SHP77 treated with DMSO at 0.1 percent for 48 hours (cell line): ENCODE results near the gene MCF2L.

ENCODE experiments used
- DNase-seq: peaks from one replicate; lab custom pipeline; 2025; lab: John Stamatoyannopoulos, UW

MCF2L gene

DNA sequence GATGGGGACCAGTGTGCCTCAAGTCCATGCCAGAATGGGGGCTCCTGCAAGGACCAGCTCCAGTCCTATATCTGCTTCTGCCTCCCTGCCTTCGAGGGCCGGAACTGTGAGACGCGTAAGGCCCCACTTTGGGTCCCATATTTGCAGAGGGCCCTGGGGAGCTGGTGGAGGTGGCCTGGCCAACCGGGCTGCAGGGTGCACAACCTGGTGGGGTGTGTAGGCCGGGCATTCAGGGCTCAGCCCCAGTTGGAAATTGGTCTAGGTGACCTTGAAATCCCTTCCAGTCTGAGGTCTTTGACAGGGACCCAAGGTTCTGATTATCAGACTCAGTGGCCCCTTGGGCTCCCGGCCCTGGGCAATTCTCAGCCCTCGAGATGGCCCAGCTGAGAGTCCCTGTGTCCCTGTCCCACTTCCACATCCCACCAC lies 144.8 kb downstream of the MCF2L start:
- no peak for DNase-seq

DNA sequence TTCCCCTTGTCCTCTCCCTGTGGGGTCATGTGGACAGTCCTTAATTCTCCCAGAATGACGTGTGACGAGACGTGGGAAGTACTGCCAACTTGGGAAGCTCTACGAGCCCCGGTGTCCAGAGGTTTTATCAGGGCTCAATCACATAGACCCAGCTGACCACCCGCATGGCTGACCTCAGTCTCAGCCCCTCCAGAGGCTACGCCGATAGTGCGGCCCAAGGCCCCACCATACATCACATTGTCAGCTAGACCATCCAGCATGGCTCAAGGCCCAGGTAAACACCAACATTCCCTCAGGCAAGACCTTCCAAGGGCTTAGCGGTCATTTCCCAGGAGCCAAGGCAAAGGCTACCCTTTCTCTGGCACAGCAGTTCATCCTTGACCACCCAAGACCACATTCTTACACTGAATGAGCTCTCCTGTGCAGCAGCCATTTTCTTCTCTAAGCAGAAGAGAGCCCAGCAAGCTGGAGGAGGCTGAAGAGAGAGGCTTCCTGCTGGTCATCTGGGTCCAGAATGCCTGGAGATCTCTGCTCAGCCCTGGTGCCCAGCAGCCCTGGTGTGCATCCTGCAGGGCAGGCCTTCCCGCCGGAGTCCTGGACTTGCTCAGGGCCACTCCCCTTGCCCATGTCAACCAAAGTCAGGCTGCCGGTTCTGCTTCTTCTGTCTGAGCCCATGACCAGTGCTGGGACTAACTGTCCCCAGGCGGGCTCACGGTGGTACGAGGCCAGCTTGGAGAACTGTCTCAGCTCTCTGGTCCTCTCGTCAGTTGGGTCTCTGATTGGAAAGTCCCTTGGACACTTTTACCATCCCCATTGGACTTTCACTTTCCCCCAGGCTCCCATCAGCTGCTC lies 145.7 kb downstream of the MCF2L start:
- no peak for DNase-seq

DNA sequence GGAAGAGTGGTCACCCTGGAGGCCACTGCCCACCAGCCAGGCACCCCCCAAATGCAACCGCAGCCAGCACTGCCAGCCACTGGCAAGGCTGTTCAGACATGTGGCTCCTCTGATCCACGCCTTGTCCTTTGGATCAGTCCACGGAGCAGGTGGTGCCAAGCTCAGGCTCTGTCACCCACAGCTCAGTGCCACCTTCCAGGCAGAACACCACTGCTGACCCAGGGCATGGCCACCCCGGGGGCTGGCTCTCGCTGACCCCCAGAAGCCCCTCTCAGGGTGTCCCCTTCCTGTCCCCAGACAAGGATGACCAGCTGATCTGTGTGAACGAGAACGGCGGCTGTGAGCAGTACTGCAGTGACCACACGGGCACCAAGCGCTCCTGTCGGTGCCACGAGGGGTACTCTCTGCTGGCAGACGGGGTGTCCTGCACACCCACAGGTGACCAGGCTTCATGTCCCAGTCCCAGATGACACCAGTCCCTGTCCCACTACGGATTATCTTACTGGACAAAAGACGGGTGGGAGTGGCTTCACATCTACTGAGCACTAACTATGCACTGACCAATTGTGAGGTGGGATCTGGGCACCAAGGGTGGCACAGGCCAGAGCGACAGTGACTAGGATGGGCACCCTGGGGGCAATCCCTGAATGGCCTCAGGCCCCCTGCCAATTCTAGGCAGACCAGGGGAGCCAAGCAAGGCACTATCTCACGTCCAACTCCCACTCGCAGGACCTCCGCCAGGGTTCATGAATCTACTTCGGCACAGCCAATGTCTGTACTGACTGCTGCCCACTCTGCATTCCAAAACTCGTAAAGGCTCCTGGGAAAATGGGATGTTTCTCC lies 146.6 kb downstream of the MCF2L start:
- DNase-seq, result no peak

DNA sequence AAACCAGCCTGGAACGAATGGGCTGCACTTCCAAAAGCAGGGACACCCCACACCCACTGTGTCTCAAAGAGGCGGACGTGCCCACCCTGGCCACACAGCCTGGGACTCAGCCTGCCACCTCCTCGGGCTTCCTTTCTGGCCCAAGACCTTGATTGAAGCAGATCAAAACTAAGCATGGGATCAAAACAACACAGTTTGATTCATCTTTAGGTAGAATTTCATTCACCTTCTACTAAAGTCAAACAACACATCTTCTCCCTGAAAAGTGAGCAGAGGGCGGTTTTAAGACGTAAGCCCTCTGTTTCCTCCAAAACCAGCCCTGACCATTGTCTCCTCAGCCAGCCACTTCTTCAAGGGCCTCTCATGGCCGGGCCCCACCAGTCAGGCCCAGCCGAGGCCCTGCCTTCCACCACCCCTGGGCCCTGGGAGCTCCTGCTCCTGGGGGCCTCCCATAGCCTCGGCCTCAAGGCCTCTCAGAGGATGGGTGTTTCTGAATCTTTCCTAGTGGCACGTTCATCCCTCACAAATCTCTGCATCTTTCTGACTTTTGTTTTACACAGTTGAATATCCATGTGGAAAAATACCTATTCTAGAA lies 147.3 kb downstream of the MCF2L start:
- no peak for DNase-seq

DNA sequence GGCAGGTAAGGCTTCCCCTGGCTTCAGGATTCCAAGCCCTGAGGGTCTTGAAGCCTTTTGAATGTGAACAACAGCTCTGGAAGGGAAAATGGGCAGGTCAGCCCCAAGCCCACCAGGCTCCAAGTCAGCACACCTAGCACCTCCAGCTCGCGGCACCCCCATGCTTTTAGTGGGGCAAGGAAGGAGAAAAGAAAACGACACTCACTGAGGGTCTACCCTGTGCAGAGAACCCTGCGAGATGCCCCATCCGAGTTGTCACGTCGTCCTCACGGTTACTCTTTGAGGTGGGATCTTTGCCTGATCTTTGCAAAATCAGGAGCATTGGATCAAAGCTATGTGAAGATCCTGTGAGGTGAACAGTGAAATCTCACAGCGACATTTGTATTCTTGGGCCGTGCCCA lies 147.9 kb downstream of the MCF2L start:
- no peak for DNase-seq

DNA sequence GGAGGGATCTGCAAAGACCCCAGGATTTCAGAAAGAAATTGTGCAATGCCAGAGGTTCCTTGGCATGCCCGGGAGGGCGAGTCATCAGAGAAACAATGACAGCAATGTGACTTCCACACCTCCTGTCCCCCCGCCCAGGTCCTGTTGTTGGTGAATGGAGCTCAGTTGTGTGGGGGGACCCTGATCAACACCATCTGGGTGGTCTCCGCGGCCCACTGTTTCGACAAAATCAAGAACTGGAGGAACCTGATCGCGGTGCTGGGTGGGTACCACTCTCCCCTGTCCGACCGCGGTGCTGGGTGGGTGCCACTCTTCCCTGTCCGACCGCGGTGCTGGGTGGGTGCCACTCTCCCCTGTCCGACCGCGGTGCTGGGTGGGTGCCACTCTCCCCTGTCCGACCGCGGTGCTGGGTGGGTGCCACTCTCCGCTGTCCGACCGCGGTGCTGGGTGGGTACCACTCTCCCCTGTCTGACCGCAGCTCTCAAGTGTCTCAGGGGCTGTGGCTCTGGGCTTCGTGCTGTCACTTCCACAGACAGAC lies 148.4 kb downstream of the MCF2L start:
- no peak for DNase-seq

DNA sequence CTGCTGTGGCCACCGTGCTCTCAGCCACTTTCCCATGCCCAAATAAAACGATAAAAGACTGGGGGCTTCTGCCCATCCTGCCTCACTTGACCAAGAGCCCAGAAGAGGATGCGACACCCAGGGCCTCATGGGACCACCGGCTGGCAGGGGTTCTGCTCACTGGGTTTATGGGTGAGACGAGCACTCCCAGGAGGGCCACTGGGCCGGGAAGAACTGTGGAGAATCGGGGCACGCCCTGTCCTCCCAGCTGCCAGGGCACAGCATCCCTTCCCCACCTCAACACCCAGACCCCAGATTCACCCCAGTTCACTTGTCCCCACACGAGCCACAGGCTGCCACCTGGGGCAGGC lies 148.9 kb downstream of the MCF2L start:
- DNase-seq, result no peak

DNA sequence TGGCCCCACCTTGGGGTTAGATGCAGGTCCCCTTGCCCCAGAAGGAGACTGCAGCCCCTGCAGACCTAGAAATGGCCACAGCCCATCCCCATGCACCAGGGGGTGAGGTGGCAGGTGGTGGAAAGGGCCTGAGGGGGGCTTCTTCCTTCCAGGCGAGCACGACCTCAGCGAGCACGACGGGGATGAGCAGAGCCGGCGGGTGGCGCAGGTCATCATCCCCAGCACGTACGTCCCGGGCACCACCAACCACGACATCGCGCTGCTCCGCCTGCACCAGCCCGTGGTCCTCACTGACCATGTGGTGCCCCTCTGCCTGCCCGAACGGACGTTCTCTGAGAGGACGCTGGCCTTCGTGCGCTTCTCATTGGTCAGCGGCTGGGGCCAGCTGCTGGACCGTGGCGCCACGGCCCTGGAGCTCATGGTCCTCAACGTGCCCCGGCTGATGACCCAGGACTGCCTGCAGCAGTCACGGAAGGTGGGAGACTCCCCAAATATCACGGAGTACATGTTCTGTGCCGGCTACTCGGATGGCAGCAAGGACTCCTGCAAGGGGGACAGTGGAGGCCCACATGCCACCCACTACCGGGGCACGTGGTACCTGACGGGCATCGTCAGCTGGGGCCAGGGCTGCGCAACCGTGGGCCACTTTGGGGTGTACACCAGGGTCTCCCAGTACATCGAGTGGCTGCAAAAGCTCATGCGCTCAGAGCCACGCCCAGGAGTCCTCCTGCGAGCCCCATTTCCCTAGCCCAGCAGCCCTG lies 149.4 kb downstream of the MCF2L start:
- no peak for DNase-seq

DNA sequence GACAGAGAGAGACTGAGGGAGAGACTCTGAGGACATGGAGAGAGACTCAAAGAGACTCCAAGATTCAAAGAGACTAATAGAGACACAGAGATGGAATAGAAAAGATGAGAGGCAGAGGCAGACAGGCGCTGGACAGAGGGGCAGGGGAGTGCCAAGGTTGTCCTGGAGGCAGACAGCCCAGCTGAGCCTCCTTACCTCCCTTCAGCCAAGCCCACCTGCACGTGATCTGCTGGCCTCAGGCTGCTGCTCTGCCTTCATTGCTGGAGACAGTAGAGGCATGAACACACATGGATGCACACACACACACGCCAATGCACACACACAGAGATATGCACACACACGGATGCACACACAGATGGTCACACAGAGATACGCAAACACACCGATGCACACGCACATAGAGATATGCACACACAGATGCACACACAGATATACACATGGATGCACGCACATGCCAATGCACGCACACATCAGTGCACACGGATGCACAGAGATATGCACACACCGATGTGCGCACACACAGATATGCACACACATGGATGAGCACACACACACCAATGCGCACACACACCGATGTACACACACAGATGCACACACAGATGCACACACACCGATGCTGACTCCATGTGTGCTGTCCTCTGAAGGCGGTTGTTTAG lies 150.3 kb downstream of the MCF2L start:
- no peak for DNase-seq

DNA sequence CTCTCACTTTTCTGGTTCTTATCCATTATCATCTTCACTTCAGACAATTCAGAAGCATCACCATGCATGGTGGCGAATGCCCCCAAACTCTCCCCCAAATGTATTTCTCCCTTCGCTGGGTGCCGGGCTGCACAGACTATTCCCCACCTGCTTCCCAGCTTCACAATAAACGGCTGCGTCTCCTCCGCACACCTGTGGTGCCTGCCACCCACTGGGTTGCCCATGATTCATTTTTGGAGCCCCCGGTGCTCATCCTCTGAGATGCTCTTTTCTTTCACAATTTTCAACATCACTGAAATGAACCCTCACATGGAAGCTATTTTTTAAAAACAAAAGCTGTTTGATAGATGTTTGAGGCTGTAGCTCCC lies 150.8 kb downstream of the MCF2L start:
- DNase-seq, result no peak

DNA sequence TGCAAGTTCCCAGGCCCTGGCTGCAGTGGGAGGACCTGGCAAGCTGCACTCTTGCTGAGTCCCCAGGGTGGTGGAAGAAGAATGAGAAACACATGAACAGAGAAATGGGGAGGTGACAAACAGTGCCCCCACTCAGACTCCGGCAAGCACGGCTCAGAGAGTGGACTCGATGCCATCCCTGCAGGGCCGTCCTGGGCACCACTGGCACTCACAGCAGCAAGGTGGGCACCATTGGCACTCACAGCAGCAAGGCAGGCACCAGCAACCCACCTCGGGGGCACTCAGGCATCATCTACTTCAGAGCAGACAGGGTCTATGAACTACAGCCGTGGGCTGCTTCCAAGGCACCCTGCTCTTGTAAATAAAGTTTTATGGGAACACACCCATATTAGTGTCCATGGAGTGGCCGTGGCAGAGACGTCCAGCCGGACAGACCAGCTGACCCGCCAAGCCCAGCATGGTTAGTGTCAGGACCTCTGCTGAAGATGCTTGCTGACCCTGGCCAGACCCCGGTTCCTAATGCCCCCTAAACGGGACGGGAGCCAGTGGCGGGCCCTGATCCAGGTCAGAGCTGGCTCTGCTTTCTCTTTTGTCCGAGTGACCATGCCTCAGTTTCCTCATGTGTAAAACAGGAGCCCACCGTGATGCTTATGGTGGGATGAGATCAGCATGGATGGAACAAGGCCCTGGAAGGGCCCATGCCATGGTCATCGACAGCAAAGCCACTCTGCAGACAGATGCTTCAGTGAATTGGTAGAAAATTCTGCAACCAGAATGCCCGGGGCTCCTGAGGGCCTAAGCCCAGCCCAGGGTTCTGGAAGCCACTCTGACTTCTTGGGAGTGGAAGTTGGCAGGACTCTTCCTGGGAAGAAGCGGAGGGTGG lies 151.5 kb downstream of the MCF2L start:
- DNase-seq, result no peak

DNA sequence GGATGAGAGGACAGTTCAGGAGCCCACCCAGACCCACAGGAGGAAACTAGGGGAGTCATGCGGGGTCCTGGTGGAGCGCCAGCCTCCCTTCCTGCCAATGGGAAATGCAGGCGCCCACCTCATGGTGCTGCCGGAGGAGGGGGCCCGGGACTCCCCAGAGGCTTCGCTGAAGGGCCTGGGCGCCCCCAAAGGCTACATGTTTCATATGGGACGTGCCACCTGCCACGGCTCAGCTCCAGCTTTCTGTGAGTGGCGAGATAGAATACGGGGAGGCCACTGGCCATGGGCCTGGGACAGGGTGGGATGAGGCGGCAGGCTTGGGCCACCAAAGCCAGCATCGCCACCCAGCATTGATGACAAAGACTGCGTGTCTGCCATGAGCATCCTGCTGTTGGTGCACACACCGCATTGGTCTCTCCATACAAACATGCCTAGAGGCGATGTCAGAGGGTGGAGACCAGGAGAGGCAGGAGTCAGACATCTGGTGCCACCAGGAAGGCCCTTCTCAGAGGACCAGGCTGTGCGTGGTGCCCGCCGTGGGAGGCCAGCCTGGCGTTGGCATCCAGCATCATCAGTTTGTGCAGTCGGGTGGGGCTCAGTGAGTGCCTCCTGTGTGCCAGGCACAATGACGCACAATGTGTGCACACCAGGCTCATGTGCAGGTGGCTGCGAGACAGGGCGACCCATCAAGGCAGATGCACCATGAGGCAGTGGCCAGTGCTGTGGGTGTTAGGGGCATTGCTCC lies 152.3 kb downstream of the MCF2L start:
- no peak for DNase-seq

DNA sequence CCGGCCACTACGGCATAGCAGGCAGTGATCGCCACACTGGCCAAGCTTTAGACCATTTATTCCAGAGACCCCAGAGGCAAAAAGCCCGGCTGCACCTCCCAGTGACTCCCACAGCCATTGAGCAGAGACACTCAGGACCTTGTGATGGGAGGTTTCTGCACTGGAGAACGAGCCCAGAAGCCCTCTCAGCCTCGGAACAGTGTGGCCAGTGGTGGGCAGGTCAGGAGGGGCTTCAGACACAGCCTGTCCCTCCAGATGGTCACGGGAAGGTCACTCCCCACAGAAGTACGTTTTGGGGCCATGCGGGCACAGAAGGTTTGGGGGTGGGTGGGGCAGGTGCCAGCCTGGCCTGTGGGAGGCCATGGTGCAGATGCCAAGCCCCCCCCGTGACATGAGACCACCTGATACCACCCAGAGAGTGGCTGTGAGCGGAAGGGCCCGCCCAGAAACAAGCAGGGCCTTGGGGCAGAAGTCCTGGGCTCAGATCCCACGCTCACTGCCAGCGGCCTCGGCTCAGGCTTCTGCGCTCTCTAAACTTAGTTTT lies 153.0 kb downstream of the MCF2L start:
- no peak for DNase-seq

DNA sequence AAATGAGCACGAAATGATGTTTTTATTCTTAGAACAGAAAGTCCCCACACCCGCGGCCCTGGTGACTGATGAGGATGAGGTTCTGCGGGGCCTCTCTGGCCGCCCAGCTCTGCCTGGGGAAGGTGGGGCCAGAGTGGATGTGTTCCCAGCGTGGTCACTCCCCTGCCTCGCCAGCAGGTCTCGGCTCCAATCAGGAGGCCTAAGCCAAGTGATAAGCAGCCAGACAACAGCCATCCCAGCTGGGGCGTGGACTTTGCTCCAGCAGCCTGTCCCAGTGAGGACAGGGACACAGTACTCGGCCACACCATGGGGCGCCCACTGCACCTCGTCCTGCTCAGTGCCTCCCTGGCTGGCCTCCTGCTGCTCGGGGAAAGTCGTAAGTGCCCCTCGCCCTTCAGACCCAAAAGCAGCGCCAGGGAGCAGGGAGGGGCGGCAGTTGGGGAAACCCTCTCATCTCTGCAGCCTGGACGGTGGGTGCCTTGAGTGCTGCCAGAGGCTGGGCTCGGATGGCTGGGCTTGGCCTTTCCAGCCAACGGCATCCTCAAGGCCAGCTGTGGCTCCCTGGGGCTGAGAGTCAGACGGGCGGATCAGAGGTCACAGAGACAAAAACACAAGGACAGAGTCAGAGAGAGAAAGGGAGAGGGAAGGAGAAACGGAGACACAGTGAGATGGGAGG lies 153.7 kb downstream of the MCF2L start, which contains the start of gene F10:
TSS of gene F10 (plus strand) at position 250 of the 676 bp plus-strand sequence. CDS start at position 307, 57 bp downstream.
- DNase-seq, result no peak

DNA sequence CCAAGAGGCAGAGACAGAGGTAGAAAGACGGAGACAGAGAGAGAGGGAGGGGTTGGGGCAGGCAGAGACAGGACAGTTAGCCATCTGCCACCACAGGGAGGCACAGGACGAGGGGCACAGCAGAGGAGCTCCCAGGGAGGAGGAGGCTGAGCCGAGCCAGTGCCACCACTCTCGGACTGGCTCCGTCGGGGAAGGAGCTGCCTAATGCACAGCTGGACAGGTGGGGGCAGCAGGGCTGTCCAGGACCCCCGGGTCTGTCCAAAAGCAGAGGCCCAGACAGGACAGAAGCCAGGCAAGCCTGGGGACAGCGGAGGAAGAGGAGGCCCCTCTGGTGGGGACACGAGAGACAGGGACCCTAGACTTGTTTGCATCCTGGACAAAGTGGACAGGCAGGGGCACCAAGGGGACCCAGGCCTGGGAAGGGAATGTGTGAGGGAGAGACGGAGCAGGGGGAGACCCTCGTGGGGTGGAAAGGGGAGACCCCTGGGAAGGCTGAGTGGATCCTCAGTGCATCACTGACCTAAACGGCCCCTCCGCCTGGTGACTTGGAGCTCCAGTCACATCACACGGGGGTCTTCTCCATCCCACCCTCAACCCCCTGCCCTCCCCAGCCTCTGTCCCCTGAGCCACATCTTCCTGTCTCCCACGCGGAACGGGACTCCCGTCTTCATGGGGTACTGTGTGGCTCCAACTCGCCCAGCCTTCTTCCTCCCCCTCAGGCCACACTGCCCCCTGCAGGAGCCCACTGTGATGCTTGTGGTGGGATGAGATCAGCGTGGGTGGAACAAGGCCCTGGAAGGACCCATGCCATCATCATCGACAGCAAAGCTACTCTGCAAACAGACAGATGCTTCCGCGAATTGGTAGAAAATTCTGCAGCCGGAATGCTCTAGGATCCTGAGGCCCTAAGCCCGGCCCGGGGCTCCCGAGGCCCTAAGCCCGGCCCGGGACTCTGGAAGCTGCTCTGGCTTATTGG lies 154.5 kb downstream of the MCF2L start:
- no peak for DNase-seq

DNA sequence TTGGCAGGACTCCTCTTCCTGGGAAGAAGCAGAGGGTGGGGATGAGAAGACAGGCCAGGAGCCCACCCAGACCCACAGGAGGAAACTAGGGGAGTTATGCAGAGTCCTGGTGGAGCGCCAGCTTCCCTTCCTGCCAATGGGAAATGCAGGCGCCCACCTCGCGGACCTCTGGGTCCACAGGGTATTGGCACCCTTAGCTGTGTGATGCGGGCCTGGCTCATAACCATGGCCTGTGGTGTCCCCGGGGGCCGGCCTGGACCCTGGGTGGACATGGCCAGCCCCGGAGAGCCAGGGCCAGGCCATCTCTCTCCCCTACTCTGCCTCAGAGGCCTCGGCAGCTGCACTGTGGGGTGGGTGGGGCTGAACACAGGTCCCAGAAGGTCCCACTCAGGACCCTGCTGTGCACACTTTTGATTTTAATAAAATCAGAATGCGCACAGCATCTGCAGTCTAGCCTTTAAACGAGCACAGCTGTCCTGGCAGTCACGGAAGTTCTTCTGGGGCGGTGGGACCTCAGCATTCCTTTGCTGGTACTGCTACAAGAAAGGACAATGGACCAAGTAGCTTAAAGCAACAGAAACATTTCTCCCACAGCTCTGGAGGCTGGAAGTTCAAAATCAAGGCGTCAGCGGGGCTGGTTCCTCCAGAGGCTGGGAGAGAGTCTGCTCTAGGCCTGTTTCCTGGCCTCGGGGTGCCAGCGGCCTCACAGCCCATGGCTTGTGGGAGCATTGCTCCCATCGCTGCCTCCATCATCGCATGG lies 155.4 kb downstream of the MCF2L start:
- no peak for DNase-seq
